CD8-positive, alpha-beta memory T cell (primary cell): ENCODE results near the gene IGF2BP1. TPM values are rescaled to one million over a fixed set of nuclear protein-coding genes. Genes with fewer than 3 reads are reported as not detected.
"Not testable (repeated sequence)": the region's sequence is repeated elsewhere in the genome, so short reads cannot be mapped to it uniquely, and the experiment has no call there.

Source experiments
- CTCF ChIA-PET: fragments of 350-600 bp; sonication (Branson Sonifier 250); formaldehyde crosslinking; loops from one replicate; lab custom pipeline; 2021; ENCODE audit warnings: antibody characterized with exemption; lab: Charles Lee
- POLR2A ChIA-PET: fragments of 350-600 bp; sonication (Branson Sonifier 250); formaldehyde crosslinking; loops from one replicate; lab custom pipeline; 2021; ENCODE audit warnings: antibody characterized with exemption; lab: Charles Lee
- DNase-seq, 5 donors: peaks; one replicate each; pipeline versions ENCODE4 v3.0.0 to v3.0.0-alpha.2; 2020 to 2022; ENCODE audit warnings: mixed read lengths in 1 of 5
- H3K27ac ChIP-seq: one replicate; pipeline ENCODE4 v1.7.0; 2013; ENCODE audit warnings: low read depth, mild to moderate bottlenecking, low read length, moderate library complexity
- H3K27me3 ChIP-seq: 2 replicates; pipeline ENCODE4 v1.7.0; 2013; ENCODE audit warnings: low read length, mild to moderate bottlenecking; ENCODE audit not compliant: insufficient read depth, poor library complexity, severe bottlenecking
- H3K36me3 ChIP-seq: 2 replicates; pipeline ENCODE4 v1.7.0; 2013; ENCODE audit warnings: mild to moderate bottlenecking, low read length, moderate library complexity; ENCODE audit not compliant: insufficient read depth
- H3K4me1 ChIP-seq: 2 replicates; pipeline ENCODE4 v1.7.0; 2013; ENCODE audit warnings: mild to moderate bottlenecking, low read length, moderate library complexity; ENCODE audit not compliant: insufficient read depth
- H3K4me3 ChIP-seq: 2 replicates; pipeline ENCODE4 v1.7.0; 2013; ENCODE audit warnings: mild to moderate bottlenecking, low read length
- H3K9me3 ChIP-seq: 2 replicates; pipeline ENCODE4 v1.7.0; 2013; ENCODE audit warnings: mild to moderate bottlenecking, low read length
- H3K27ac Mint-ChIP-seq, 8 donors: one replicate each; pipeline ENCODE4 v1.8.0; 2020 to 2021; ENCODE audit warnings: mixed read lengths in 8 of 8, mild to moderate bottlenecking in 6 of 8, inconsistent platforms in 3 of 8, moderate library complexity in 3 of 8
- H3K27me3 Mint-ChIP-seq, 2 donors: one replicate each; pipeline ENCODE4 v1.8.0; 2020 to 2021; ENCODE audit warnings: mixed read lengths in 2 of 2, mild to moderate bottlenecking in 1 of 2, moderate library complexity in 1 of 2
- H3K36me3 Mint-ChIP-seq, 3 donors: one replicate each; pipeline ENCODE4 v1.8.0; 2020 to 2021; ENCODE audit warnings: mixed read lengths in 3 of 3, inconsistent platforms in 1 of 3, mild to moderate bottlenecking in 1 of 3
- H3K4me1 Mint-ChIP-seq, 3 donors: one replicate each; pipeline ENCODE4 v1.8.0; 2020 to 2021; ENCODE audit warnings: mixed read lengths in 3 of 3, inconsistent platforms in 1 of 3, mild to moderate bottlenecking in 1 of 3
- H3K4me3 Mint-ChIP-seq, 7 donors: one replicate each; pipeline ENCODE4 v1.8.0; 2020 to 2021; ENCODE audit warnings: mixed read lengths in 7 of 7, mild to moderate bottlenecking in 6 of 7, moderate library complexity in 4 of 7, inconsistent platforms in 2 of 7
- H3K9me3 Mint-ChIP-seq, 5 donors: one replicate each; pipeline ENCODE4 v1.8.0; 2020 to 2022; ENCODE audit warnings: mixed read lengths in 5 of 5, mild to moderate bottlenecking in 3 of 5, moderate library complexity in 2 of 5, inconsistent platforms in 1 of 5
- polyA plus RNA-seq: library from polyadenylated mRNA; unstranded; fragments of 300-500 nt; fragmentation: Illumina TruSeq; gene quantifications from one replicate; pipeline ENCODE4 v1.2.3, GENCODE V29; 2021
- total RNA-seq, 2 experiments: library from RNA; stranded (reverse); gene quantifications; one replicate each; pipeline ENCODE4 v1.2.3, GENCODE V29; 2021

IGF2BP1 gene
- total and polyA plus RNA-seq, 3 experiments from 2014 or later = 0.24 to 0.28 TPM; not detected in 1

DNA sequence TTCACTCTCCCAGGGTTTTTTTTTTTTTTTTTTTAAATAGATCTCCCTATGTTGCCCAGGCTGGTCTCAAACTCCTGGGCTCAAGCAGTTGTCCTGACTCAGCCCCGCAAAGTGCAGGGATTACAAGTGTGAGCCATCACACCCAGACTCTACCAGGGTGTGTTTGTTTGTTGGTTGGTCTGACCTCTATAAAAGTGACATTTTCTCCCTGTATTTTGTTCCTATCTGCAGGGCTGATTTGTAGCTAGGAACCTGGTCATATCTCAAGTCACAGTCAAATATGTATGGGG is 89.1 kb downstream of the IGF2BP1 start:
- no peaks in the 10 kb centered on the region for H3K27me3 ChIP-seq
- no peak overlapping the region for H3K4me3 ChIP-seq
- H3K27ac ChIP-seq = no peak overlapping the region
- H3K27me3 Mint-ChIP-seq = peaks cover 12 to 45% of the 10 kb centered on the region in 2 donors
- DNase-seq = no peak
- no peaks in the 10 kb centered on the region for H3K9me3 Mint-ChIP-seq
- peak overlapping the region in 1 of 8 donors; percentile 8 for H3K27ac Mint-ChIP-seq
- H3K36me3 ChIP-seq = no peaks in the 10 kb centered on the region
- H3K4me1 ChIP-seq = no peaks in the 10 kb centered on the region
- H3K9me3 ChIP-seq = no peaks in the 10 kb centered on the region
- H3K36me3 Mint-ChIP-seq = no peaks in the 10 kb centered on the region
- no peak overlapping the region for H3K4me3 Mint-ChIP-seq
- POLR2A ChIA-PET = no interaction called here
- CTCF ChIA-PET = no interaction called here
- peaks cover 4 to 8% (median 5%) of the 10 kb centered on the region in 3 donors for H3K4me1 Mint-ChIP-seq

DNA sequence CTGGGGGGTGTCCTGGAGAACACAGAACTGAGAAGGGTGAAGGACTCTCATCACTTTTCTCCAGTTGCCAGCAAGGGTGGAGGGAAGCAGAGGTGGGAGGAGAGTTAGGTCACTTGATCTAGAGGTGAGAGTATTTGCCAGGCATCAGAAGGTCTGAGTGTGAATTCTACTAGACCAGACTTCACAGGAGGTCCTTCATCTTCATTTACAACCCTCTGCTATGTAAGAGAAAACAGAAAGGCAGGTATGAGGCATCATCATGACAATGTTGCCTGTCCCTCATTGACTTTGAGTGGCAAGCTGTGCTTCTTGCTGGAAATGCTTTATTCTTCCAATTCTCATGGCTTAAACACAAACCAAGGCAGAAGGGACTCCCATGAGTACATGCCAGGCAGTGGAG is 89.5 kb downstream of the IGF2BP1 start:
- POLR2A ChIA-PET = no interaction called here
- Mint-ChIP-seq H3K27me3 (peaks cover 12 to 43% of the 10 kb centered on the region in 2 donors), H3K9me3 (no peaks in the 10 kb centered on the region), H3K4me3 (peak overlapping the region in 1 of 7 donors; percentile 32), H3K27ac (peak overlapping the region in 4 of 8 donors; percentile 8 to 52 (median 29)), H3K36me3 (no peaks in the 10 kb centered on the region), H3K4me1 (peaks cover 4 to 8% (median 5%) of the 10 kb centered on the region in 3 donors)
- Histone ChIP-seq H3K4me1 (no peaks in the 10 kb centered on the region), H3K9me3 (no peaks in the 10 kb centered on the region), H3K27me3 (no peaks in the 10 kb centered on the region), H3K36me3 (no peaks in the 10 kb centered on the region), H3K4me3 (no peak overlapping the region), H3K27ac (no peak overlapping the region)
- DNase-seq = no peak
- CTCF ChIA-PET = no interaction called here

DNA sequence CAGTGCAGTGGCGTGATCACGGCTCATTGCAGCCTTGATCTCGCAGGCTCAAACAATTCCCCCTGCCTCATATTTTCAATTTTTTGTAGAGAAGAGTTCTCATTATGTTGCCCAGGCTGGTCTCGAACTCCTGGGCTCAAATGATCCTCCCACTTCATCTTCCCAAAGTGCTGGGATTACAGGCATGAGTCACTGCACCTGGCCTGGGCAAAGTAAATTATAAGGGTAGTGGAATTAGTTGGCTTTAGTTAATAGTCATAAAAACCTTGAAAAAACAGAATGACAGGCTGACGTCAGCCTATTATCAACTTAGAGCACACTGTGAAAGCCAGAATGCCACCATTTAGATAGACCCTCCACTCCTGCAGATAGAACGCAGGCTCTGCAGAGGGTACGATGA is 91.9 kb downstream of the IGF2BP1 start:
- Histone ChIP-seq H3K4me1 (no peaks in the 10 kb centered on the region), H3K9me3 (no peaks in the 10 kb centered on the region), H3K4me3 (no peak overlapping the region), H3K27ac (no peak overlapping the region), H3K36me3 (no peaks in the 10 kb centered on the region), H3K27me3 (no peaks in the 10 kb centered on the region)
- Mint-ChIP-seq H3K4me3 (no peak overlapping the region), H3K9me3 (no peaks in the 10 kb centered on the region), H3K36me3 (no peaks in the 10 kb centered on the region), H3K27ac (no peak overlapping the region), H3K4me1 (peaks cover 4 to 8% (median 5%) of the 10 kb centered on the region in 3 donors), H3K27me3 (peaks cover 7 to 36% of the 10 kb centered on the region in 2 donors)
- DNase-seq = no peak
- ChIA-PET CTCF (no interaction called here), POLR2A (no interaction called here)

DNA sequence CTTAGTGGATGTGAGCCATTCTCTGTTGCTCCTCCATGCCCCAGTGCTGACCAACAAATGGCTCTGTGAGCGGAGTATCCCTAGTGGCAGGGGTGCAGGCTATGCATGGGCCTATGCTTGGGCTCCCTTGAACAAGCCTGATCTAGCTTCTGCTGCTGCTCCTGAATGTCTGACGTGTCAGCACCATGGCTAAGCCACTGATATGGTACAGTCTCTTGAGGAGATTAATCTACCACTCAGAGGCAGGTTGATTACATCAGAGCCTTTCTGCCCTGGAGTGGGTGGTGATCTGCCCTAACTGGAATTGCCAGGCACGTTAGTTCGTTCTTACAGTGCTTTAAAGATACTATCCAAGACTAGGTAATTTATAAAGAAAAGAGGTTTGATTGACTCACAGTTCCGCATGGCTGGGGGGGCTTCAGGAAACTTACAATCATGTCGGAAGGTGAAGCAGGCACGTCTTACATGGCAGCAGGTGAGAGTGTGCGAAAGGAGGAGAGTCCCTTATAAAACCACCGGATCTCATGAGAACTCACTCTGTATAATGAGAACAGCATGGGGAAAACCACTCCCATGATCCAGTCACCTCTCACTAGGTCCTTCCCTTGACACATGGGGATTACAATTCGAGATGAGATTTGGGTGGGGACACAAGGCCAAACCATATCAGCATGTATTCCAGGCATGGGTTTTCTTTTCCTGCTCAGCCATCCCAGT is 93.9 kb downstream of the IGF2BP1 start:
- Mint-ChIP-seq H3K36me3 (no peaks in the 10 kb centered on the region), H3K9me3 (no peaks in the 10 kb centered on the region), H3K4me1 (peaks cover 4 to 8% (median 5%) of the 10 kb centered on the region in 3 donors), H3K27ac (no peak overlapping the region), H3K4me3 (no peak overlapping the region), H3K27me3 (peaks cover 7 to 24% of the 10 kb centered on the region in 2 donors)
- CTCF ChIA-PET = no interaction called here
- no peaks in the 10 kb centered on the region for H3K4me1 ChIP-seq
- H3K9me3 ChIP-seq = no peaks in the 10 kb centered on the region
- no peak overlapping the region for H3K27ac ChIP-seq
- no peak overlapping the region for H3K4me3 ChIP-seq
- POLR2A ChIA-PET = no interaction called here
- no peaks in the 10 kb centered on the region for H3K27me3 ChIP-seq
- H3K36me3 ChIP-seq = no peaks in the 10 kb centered on the region
- no peak for DNase-seq

DNA sequence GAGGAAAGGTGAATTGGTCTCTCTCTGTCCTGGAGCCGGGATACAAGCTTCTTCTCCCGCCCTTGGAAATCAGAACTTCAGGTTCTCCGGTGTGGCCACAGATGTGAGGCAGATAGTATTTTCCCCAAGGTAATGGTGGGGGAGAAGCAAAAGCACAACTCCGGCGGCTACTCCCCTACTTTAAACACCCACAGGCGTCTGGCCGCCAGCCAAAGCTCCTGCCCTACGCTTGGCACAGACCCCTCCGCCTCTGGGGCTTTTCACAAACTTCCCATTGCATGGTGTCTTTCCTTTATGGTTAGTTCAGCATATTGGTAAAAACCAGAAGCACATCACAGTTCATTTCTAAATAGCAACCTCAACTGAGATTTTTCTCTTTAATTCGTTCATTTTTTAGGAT is 95.9 kb downstream of the IGF2BP1 start:
- CTCF ChIA-PET = no interaction called here
- H3K27ac Mint-ChIP-seq = no peak overlapping the region
- no peaks in the 10 kb centered on the region for H3K36me3 Mint-ChIP-seq
- H3K27me3 Mint-ChIP-seq = peaks cover 0 to 9% of the 10 kb centered on the region in 2 donors
- no peak overlapping the region for H3K4me3 Mint-ChIP-seq
- H3K4me1 Mint-ChIP-seq = no peaks in the 10 kb centered on the region
- H3K9me3 Mint-ChIP-seq = no peaks in the 10 kb centered on the region
- no peak overlapping the region for H3K27ac ChIP-seq
- H3K27me3 ChIP-seq = no peaks in the 10 kb centered on the region
- H3K4me3 ChIP-seq = no peak overlapping the region
- POLR2A ChIA-PET = no interaction called here
- H3K9me3 ChIP-seq = no peaks in the 10 kb centered on the region
- no peak for DNase-seq
- no peaks in the 10 kb centered on the region for H3K36me3 ChIP-seq
- no peaks in the 10 kb centered on the region for H3K4me1 ChIP-seq

DNA sequence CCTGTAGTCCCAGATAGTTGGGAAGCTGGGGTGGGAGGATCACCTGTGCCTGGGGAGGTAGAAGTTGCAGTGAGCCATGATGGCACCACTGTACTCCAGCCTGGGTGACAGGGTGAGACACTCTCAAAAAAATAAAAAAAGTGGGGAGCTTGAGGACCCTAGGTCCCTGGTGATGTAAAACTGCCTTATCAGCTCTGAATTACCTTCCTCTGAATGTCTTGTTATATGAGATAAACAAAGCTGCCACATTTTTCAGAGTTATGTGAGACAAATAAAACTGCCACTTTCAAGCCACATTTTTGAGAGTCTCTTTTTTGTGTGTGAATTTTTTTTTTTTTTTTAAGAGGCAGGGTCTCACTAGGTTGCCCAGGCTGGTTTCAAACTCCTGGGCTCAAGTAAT is 103.4 kb downstream of the IGF2BP1 start:
- no peaks in the 10 kb centered on the region for H3K4me1 ChIP-seq
- no peak for DNase-seq
- Mint-ChIP-seq H3K27me3 (peaks cover 6 to 11% of the 10 kb centered on the region in 2 donors), H3K9me3 (no peaks in the 10 kb centered on the region), H3K27ac (no peak overlapping the region), H3K36me3 (no peaks in the 10 kb centered on the region), H3K4me1 (no peaks in the 10 kb centered on the region), H3K4me3 (no peak overlapping the region)
- no peaks in the 10 kb centered on the region for H3K27me3 ChIP-seq
- ChIA-PET CTCF (no interaction called here), POLR2A (no interaction called here)
- no peaks in the 10 kb centered on the region for H3K9me3 ChIP-seq
- H3K36me3 ChIP-seq = no peaks in the 10 kb centered on the region
- H3K27ac ChIP-seq = no peak overlapping the region
- H3K4me3 ChIP-seq = no peak overlapping the region

DNA sequence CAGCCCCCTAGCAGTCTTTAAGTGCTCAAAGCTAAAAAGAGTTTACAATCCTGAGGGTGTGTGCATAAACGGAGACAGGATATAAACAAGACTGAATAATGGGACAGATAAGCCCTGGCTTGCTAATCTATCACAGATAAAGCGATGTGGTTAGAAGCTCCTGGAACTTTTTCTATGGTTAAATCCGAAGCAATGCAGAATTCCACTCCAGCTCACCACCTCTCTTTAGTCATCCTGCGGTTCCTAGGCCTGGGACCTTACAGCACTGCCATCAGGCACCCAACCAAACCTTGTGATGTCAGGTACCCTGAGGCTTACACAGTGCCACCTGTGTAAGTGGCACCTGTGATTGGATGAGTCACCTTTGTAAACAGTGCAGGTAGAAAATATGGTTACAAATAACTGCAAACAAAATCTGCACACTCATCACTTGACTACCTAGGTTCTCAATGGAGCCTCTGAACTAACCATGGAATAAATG is 103.9 kb downstream of the IGF2BP1 start:
- no peak overlapping the region for H3K27ac ChIP-seq
- POLR2A ChIA-PET = no interaction called here
- H3K4me3 ChIP-seq = no peak overlapping the region
- Mint-ChIP-seq H3K27me3 (peaks cover 6 to 11% of the 10 kb centered on the region in 2 donors), H3K4me3 (no peak overlapping the region), H3K9me3 (no peaks in the 10 kb centered on the region), H3K36me3 (no peaks in the 10 kb centered on the region), H3K27ac (no peak overlapping the region), H3K4me1 (no peaks in the 10 kb centered on the region)
- H3K36me3 ChIP-seq = no peaks in the 10 kb centered on the region
- no peak for DNase-seq
- H3K4me1 ChIP-seq = no peaks in the 10 kb centered on the region
- CTCF ChIA-PET = no interaction called here
- H3K9me3 ChIP-seq = no peaks in the 10 kb centered on the region
- H3K27me3 ChIP-seq = no peaks in the 10 kb centered on the region

DNA sequence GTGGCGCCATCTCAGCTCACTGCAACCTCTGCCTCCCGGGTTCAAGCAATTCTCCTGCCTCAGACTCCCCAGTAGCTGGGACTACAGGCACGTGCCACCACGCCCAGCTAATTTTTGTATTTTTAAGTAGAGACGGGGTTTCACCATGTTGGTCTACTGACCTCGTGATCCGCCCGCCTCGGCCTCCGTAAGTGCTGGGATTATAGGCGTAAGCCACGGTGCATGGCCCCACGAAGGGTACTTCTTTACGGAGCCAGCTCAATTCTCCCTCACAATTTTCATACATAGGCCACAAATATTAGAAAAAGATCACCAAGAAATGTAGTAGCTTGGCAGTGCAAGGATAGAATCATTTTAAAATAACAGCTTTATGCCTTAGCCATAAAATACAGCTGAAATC is 106.2 kb downstream of the IGF2BP1 start:
- H3K4me1 Mint-ChIP-seq, H3K9me3 Mint-ChIP-seq, H3K27ac ChIP-seq, H3K9me3 ChIP-seq, H3K4me1 ChIP-seq, H3K27me3 ChIP-seq, DNase-seq, H3K4me3 Mint-ChIP-seq, H3K36me3 ChIP-seq, H3K27ac Mint-ChIP-seq, H3K4me3 ChIP-seq, H3K36me3 Mint-ChIP-seq: not testable (repeated sequence)
- POLR2A ChIA-PET = interaction anchor here (0.5 kb wide), 1 partner anchor 38 kb away, joined by 4 read pairs; no protein-coding TSS in a partner anchor
- CTCF ChIA-PET = interaction anchor here (1.0 kb wide), 1 partner anchor 225 kb away, joined by 3 read pairs; no protein-coding TSS in a partner anchor
- peaks cover 6 to 11% of the 10 kb centered on the region in 2 donors for H3K27me3 Mint-ChIP-seq
